HepG2 (cell line): ENCODE results near the gene AP5B1. TPM values are rescaled to one million over a fixed set of nuclear protein-coding genes. Genes with fewer than 3 reads are reported as not detected.

Source experiments
- IKZF4 ChIP-seq: sonication (generic); formaldehyde crosslinking; IDR thresholded peaks from 2 replicates; pipeline ENCODE4 v1.5.1; 2020; ENCODE audit warnings: borderline replicate concordance, mild to moderate bottlenecking, low read depth, missing genetic modification reagents; ENCODE audit errors: not compliant biosample characterization
- IRF2 ChIP-seq: IDR thresholded peaks from 2 replicates; pipeline ENCODE4 v1.6.1; 2018; ENCODE audit warnings: missing genetic modification reagents, missing compliant biosample characterization
- MAX ChIP-seq: IDR thresholded peaks from 2 replicates; pipeline ENCODE4 v1.6.1; 2012; ENCODE audit warnings: inconsistent platforms
- MIXL1 ChIP-seq: IDR thresholded peaks from 2 replicates; pipeline ENCODE4 v1.6.1; 2016
- NR2F6 ChIP-seq, 2 experiments: IDR thresholded peaks; 2 replicates each; pipeline ENCODE4 v1.6.1; 2016; ENCODE audit warnings: antibody characterized with exemption in 1 of 2, mild to moderate bottlenecking in 1 of 2
- TEAD3 ChIP-seq: optimal IDR thresholded peaks from 2 replicates; pipeline ENCODE3; 2016; ENCODE audit warnings: borderline replicate concordance
- ZNF687 ChIP-seq: sonication (generic); formaldehyde crosslinking; IDR thresholded peaks from 2 replicates; pipeline ENCODE4 v1.5.1; 2020; ENCODE audit warnings: mild to moderate bottlenecking, missing genetic modification reagents, moderate library complexity
- polyA plus RNA-seq, 8 experiments: library from polyadenylated mRNA; depleted of rRNA in 3 of 8; stranded (reverse) in 7 of 8; unstranded in 1 of 8; fragments of >200 nt; fragmentation: Illumina TruSeq in 4 of 8; extraction: Trizol in 4 of 8; gene quantifications; 2 replicates each; pipeline versions ENCODE4 v1.2.1 to v1.2.3, GENCODE V29; 2011 to 2016; ENCODE audit warnings: low read depth in 4 of 8, missing spikeins in 1 of 8, mixed read lengths in 1 of 8; ENCODE audit not compliant: insufficient read depth in 1 of 8
- total RNA-seq, 5 experiments: library from RNA; depleted of rRNA; stranded (reverse); fragments of >200 nt; fragmentation: Illumina TruSeq; extraction: Trizol; gene quantifications; 2 replicates each; pipeline ENCODE4 v1.2.3, GENCODE V29; 2016; ENCODE audit warnings: low read depth in 1 of 5
- TF ChIP-seq, protein P1 (sequence below): sonication (generic); formaldehyde crosslinking; IDR thresholded peaks from 2 replicates; pipeline ENCODE4 v1.4.0; 2020; ENCODE audit warnings: missing genetic modification reagents
- TF ChIP-seq, protein P2 (sequence below), 2 experiments: sonication (generic) in 1 of 2; formaldehyde crosslinking in 1 of 2; IDR thresholded peaks; 2 replicates each; pipeline versions ENCODE4 v1.4.0 to v1.6.1; 2018 to 2020; ENCODE audit warnings: missing genetic modification reagents in 2 of 2, borderline replicate concordance in 1 of 2, low read depth in 1 of 2, mild to moderate bottlenecking in 1 of 2, missing biosample characterization in 1 of 2
- TF ChIP-seq, protein P3 (sequence below): sonication (generic); formaldehyde crosslinking; IDR thresholded peaks from 2 replicates; pipeline ENCODE4 v1.4.0; 2020; ENCODE audit warnings: missing genetic modification reagents, borderline replicate concordance
- TF ChIP-seq, protein P4 (sequence below): sonication (generic); formaldehyde crosslinking; IDR thresholded peaks from 2 replicates; pipeline ENCODE4 v1.4.0; 2020; ENCODE audit warnings: missing genetic modification reagents

The AP5B1 gene
- total and polyA plus RNA-seq, 2 of the 13 experiments (the other 11 are each of a cell fraction or from before 2014, with no cell fraction given), result 1.7 to 4.4 TPM

DNA sequence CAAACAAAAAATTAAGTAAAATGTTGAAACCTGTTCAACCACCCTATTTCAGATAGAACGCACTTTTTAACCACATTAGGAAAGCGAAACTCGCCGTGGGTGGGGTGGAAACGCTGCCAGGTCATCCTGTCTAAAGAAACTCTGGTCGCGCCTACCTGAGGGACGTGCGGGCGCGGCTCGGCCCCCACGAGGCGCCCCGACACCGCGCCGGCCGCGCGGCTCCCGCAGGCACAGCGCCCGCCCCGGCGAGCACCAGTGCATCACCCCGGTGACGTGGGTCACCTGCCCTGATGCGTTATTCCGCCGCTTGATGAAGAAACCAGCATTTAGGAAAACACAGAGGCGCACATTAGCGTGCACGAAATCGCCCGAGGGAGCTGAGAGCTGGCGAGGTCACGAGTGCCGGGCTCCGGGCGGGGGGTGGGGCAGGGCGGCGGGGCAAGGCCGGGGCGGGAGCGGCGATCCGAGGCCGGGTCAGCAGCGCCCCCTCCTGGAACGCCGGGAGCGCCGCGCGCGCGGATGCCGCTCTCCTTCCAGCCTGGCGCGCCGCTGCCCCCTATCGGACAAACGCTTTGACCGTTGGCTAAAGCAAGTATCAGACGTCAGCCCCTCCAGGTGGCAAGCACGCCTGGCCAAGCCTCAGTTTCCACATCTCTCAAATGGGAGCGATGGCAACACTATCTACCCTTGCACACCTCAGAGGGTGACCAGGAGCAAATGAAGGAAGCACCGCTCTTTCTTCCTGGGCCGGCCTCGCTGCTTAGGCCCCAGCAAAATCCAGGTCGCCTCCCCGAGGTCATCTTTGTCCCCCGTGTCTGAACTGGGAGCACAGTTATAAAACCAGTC is 37.3 kb upstream of the AP5B1 start (continued):
- TF ChIP-seq, protein P1, sequence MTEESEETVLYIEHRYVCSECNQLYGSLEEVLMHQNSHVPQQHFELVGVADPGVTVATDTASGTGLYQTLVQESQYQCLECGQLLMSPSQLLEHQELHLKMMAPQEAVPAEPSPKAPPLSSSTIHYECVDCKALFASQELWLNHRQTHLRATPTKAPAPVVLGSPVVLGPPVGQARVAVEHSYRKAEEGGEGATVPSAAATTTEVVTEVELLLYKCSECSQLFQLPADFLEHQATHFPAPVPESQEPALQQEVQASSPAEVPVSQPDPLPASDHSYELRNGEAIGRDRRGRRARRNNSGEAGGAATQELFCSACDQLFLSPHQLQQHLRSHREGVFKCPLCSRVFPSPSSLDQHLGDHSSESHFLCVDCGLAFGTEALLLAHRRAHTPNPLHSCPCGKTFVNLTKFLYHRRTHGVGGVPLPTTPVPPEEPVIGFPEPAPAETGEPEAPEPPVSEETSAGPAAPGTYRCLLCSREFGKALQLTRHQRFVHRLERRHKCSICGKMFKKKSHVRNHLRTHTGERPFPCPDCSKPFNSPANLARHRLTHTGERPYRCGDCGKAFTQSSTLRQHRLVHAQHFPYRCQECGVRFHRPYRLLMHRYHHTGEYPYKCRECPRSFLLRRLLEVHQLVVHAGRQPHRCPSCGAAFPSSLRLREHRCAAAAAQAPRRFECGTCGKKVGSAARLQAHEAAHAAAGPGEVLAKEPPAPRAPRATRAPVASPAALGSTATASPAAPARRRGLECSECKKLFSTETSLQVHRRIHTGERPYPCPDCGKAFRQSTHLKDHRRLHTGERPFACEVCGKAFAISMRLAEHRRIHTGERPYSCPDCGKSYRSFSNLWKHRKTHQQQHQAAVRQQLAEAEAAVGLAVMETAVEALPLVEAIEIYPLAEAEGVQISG (CRISPR knock-in tag), result peak; percentile 81
- TF ChIP-seq, protein P2, sequence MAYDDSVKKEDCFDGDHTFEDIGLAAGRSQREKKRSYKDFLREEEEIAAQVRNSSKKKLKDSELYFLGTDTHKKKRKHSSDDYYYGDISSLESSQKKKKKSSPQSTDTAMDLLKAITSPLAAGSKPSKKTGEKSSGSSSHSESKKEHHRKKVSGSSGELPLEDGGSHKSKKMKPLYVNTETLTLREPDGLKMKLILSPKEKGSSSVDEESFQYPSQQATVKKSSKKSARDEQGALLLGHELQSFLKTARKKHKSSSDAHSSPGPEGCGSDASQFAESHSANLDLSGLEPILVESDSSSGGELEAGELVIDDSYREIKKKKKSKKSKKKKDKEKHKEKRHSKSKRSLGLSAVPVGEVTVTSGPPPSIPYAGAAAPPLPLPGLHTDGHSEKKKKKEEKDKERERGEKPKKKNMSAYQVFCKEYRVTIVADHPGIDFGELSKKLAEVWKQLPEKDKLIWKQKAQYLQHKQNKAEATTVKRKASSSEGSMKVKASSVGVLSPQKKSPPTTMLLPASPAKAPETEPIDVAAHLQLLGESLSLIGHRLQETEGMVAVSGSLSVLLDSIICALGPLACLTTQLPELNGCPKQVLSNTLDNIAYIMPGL (CRISPR knock-in tag; IDR thresholded peaks at IDR 0.05; ENCODE audit: borderline replicate concordance in 1 of 2, low read depth in 1 of 2), result peak; percentile 84 to 97
- TF ChIP-seq IRF2 (CRISPR knock-in tag) (peak; percentile 66), TEAD3 (CRISPR knock-in tag) (peak; percentile 66), NR2F6 (IDR thresholded peaks at IDR 0.05) (no peak), NR2F6 (CRISPR knock-in tag; IDR thresholded peaks at IDR 0.05) (peak; percentile 49; the same call in 1 of the 2 replicates), IKZF4 (CRISPR knock-in tag) (peak; percentile 41), MAX (peak; percentile 71), MIXL1 (CRISPR knock-in tag) (0 out of 2 replicates have a peak, but pooled peaks have one; percentile 37), ZNF687 (CRISPR knock-in tag) (peak; percentile 70)
- TF ChIP-seq, protein P3, sequence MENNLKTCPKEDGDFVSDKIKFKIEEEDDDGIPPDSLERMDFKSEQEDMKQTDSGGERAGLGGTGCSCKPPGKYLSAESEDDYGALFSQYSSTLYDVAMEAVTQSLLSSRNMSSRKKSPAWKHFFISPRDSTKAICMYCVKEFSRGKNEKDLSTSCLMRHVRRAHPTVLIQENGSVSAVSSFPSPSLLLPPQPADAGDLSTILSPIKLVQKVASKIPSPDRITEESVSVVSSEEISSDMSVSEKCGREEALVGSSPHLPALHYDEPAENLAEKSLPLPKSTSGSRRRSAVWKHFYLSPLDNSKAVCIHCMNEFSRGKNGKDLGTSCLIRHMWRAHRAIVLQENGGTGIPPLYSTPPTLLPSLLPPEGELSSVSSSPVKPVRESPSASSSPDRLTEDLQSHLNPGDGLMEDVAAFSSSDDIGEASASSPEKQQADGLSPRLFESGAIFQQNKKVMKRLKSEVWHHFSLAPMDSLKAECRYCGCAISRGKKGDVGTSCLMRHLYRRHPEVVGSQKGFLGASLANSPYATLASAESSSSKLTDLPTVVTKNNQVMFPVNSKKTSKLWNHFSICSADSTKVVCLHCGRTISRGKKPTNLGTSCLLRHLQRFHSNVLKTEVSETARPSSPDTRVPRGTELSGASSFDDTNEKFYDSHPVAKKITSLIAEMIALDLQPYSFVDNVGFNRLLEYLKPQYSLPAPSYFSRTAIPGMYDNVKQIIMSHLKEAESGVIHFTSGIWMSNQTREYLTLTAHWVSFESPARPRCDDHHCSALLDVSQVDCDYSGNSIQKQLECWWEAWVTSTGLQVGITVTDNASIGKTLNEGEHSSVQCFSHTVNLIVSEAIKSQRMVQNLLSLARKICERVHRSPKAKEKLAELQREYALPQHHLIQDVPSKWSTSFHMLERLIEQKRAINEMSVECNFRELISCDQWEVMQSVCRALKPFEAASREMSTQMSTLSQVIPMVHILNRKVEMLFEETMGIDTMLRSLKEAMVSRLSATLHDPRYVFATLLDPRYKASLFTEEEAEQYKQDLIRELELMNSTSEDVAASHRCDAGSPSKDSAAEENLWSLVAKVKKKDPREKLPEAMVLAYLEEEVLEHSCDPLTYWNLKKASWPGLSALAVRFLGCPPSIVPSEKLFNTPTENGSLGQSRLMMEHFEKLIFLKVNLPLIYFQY (CRISPR knock-in tag), result no peak; the same call in 1 of the 2 replicates
- TF ChIP-seq, protein P4, sequence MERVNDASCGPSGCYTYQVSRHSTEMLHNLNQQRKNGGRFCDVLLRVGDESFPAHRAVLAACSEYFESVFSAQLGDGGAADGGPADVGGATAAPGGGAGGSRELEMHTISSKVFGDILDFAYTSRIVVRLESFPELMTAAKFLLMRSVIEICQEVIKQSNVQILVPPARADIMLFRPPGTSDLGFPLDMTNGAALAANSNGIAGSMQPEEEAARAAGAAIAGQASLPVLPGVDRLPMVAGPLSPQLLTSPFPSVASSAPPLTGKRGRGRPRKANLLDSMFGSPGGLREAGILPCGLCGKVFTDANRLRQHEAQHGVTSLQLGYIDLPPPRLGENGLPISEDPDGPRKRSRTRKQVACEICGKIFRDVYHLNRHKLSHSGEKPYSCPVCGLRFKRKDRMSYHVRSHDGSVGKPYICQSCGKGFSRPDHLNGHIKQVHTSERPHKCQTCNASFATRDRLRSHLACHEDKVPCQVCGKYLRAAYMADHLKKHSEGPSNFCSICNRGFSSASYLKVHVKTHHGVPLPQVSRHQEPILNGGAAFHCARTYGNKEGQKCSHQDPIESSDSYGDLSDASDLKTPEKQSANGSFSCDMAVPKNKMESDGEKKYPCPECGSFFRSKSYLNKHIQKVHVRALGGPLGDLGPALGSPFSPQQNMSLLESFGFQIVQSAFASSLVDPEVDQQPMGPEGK, result peak; percentile 60; the same call in 1 of the 2 replicates
